ENCODE measurements around the gene ABCA4.

The ABCA4 gene

GRCh38 chr1:94079989-94080388 lies 41.0 kb downstream of the ABCA4 start:
- no peak for DNase-seq

GRCh38 chr1:94079080-94079940 lies 41.6 kb downstream of the ABCA4 start:
- no peak for DNase-seq

GRCh38 chr1:94072840-94073522 lies 48.0 kb downstream of the ABCA4 start:
- DNase-seq: no peak

- no peak for DNase-seq
Observed at GRCh38 chr1:94071976-94072375, 49.0 kb downstream of the ABCA4 start.

GRCh38 chr1:94071391-94071790 lies 49.6 kb downstream of the ABCA4 start:
- DNase-seq: no peak

GRCh38 chr1:94070865-94071264 lies 50.1 kb downstream of the ABCA4 start:
- no peak for DNase-seq

- no peak for DNase-seq
Observed at GRCh38 chr1:94069919-94070285, 51.0 kb downstream of the ABCA4 start.

GRCh38 chr1:94068999-94069918 lies 51.7 kb downstream of the ABCA4 start:
- DNase-seq: no peak

- no peak for DNase-seq
Observed at GRCh38 chr1:94068096-94068998, 52.6 kb downstream of the ABCA4 start.

GRCh38 chr1:94067196-94067595 lies 53.8 kb downstream of the ABCA4 start:
- no peak for DNase-seq

- DNase-seq: no peak
Observed at GRCh38 chr1:94063379-94063778, 57.6 kb downstream of the ABCA4 start.

GRCh38 chr1:94061513-94062443 lies 59.2 kb downstream of the ABCA4 start:
- no peak for DNase-seq

- DNase-seq: no peak
Observed at GRCh38 chr1:94060720-94061119, 60.2 kb downstream of the ABCA4 start.

GRCh38 chr1:94058766-94059165 lies 62.2 kb downstream of the ABCA4 start:
- no peak for DNase-seq

- DNase-seq: no peak
Observed at GRCh38 chr1:94056996-94057395, 64.0 kb downstream of the ABCA4 start.

- DNase-seq: no peak
Observed at GRCh38 chr1:94056171-94056570, 64.8 kb downstream of the ABCA4 start.

- no peak for DNase-seq
Observed at GRCh38 chr1:94055459-94056122, 65.4 kb downstream of the ABCA4 start.

GRCh38 chr1:94050675-94051074 lies 70.3 kb downstream of the ABCA4 start:
- DNase-seq: no peak

GRCh38 chr1:94050254-94050653 lies 70.7 kb downstream of the ABCA4 start:
- DNase-seq: no peak

GRCh38 chr1:94049791-94050190 lies 71.2 kb downstream of the ABCA4 start:
- DNase-seq: no peak
